Right ventricle myocardium inferior (tissue), 1 donor: Measurements from ENCODE around the gene CADM1. TPM values are rescaled to one million over a fixed set of nuclear protein-coding genes. Genes with fewer than 3 reads are reported as not detected.

Experiments
- ATAC-seq: fragments of 200-7000 bp; cut with Tn5 transposase; one replicate; pipeline ENCODE4 v1.9.1; 2020; ENCODE audit warnings: mild to moderate bottlenecking, moderate library complexity
- DNase-seq: peaks from one replicate; pipeline ENCODE4 v3.0.0; 2021; ENCODE audit errors: missing footprints
- intact Hi-C: fragments of 100-400 bp; cut with DNase I; formaldehyde crosslinking; loops from one replicate; pipeline ENCODE4 v1.11.0; 2022
- total RNA-seq: library from RNA; stranded (reverse); fragmentation: NEBNext Ultra II Directional; extraction: Animal tissue kit (Norgen Biotek cat#: 25700); gene quantifications from one replicate; pipeline ENCODE4 v1.2.1, GENCODE V29; 2021
- donor health status: DM: no; HTN: yes; CAD: no; lungs with severe emphysema.

The CADM1 gene
- total RNA-seq, 1 donor from 2014 or later = 42.4 TPM

- peak; percentile 34 for ATAC-seq
- intact Hi-C loops = no loop called here
- no peak for DNase-seq
These were observed 284.8 kb downstream of the CADM1 start for GRCh38 chr11:115219376-115219775.

GRCh38 chr11:115217726-115218311 lies 286.4 kb downstream of the CADM1 start:
- DNase-seq (no peak), ATAC-seq (no peak)
- intact Hi-C loops = no loop called here

GRCh38 chr11:115215694-115216617 lies 288.3 kb downstream of the CADM1 start:
- DNase-seq = no peak
- no peak for ATAC-seq
- intact Hi-C loops = no loop called here

- DNase-seq (no peak), ATAC-seq (no peak)
- intact Hi-C loops = no loop called here
These were observed 289.5 kb downstream of the CADM1 start for GRCh38 chr11:115214644-115215234.

GRCh38 chr11:115213007-115213406 lies 291.2 kb downstream of the CADM1 start:
- ATAC-seq = no peak
- no peak for DNase-seq
- intact Hi-C loops = no loop called here

- ATAC-seq (no peak), DNase-seq (no peak)
- intact Hi-C loops = no loop called here
These were observed 295.4 kb downstream of the CADM1 start for GRCh38 chr11:115208808-115209259.

- ATAC-seq (no peak), DNase-seq (no peak)
- intact Hi-C loops = no loop called here
These were observed 296.3 kb downstream of the CADM1 start for GRCh38 chr11:115207916-115208315.

GRCh38 chr11:115207166-115207591 lies 297.0 kb downstream of the CADM1 start:
- ATAC-seq = no peak
- intact Hi-C loops = no loop called here

GRCh38 chr11:115206365-115207022 lies 297.7 kb downstream of the CADM1 start:
- intact Hi-C loops = no loop called here
- ATAC-seq = no peak
- DNase-seq = no peak

More at GRCh38 chr11:115207166-115207591, 297.0 kb downstream of the CADM1 start:
- DNase-seq = no peak

GRCh38 chr11:115202900-115203552 lies 301.2 kb downstream of the CADM1 start:
- DNase-seq = no peak
- intact Hi-C loops = no loop called here
- ATAC-seq = no peak

GRCh38 chr11:115202074-115202473 lies 302.1 kb downstream of the CADM1 start:
- intact Hi-C loops = no loop called here
- ATAC-seq (no peak), DNase-seq (no peak)

GRCh38 chr11:115201111-115201792 lies 303.0 kb downstream of the CADM1 start:
- intact Hi-C loops = no loop called here
- no peak for ATAC-seq
- DNase-seq = no peak

- intact Hi-C loops = no loop called here
- no peak for ATAC-seq
- no peak for DNase-seq
These were observed 304.6 kb downstream of the CADM1 start for GRCh38 chr11:115199481-115200069.

- DNase-seq (no peak), ATAC-seq (no peak)
- intact Hi-C loops = no loop called here
These were observed 305.9 kb downstream of the CADM1 start for GRCh38 chr11:115198321-115198741.

- DNase-seq = no peak
- no peak for ATAC-seq
- intact Hi-C loops = no loop called here
These were observed 306.8 kb downstream of the CADM1 start for GRCh38 chr11:115197433-115197832.

GRCh38 chr11:115197031-115197430 lies 307.2 kb downstream of the CADM1 start:
- no peak for ATAC-seq
- intact Hi-C loops = no loop called here
- DNase-seq = no peak

- intact Hi-C loops = no loop called here
- ATAC-seq = peak; percentile 31
- DNase-seq = no peak
These were observed 309.5 kb downstream of the CADM1 start for GRCh38 chr11:115194802-115195110.
